Stimulated activated CD4-positive, alpha-beta T cell treated with anti-CD3 and anti-CD28 coated beads, Interleukin-2, amount 100 ng/mL, for 24 hours (primary cell): Measurements from ENCODE around the gene UXS1.
A peak's percentile ranks its signal among the peaks of the same experiment; 100 is the strongest.
"Not testable (repeated sequence)": the region's sequence is repeated elsewhere in the genome, so short reads cannot be mapped to it uniquely, and the experiment has no call there.

Experiments
- DNase-seq, 2 donors: peaks; one replicate each; pipeline ENCODE4 v3.0.0-alpha.2; 2020

Gene UXS1

DNA sequence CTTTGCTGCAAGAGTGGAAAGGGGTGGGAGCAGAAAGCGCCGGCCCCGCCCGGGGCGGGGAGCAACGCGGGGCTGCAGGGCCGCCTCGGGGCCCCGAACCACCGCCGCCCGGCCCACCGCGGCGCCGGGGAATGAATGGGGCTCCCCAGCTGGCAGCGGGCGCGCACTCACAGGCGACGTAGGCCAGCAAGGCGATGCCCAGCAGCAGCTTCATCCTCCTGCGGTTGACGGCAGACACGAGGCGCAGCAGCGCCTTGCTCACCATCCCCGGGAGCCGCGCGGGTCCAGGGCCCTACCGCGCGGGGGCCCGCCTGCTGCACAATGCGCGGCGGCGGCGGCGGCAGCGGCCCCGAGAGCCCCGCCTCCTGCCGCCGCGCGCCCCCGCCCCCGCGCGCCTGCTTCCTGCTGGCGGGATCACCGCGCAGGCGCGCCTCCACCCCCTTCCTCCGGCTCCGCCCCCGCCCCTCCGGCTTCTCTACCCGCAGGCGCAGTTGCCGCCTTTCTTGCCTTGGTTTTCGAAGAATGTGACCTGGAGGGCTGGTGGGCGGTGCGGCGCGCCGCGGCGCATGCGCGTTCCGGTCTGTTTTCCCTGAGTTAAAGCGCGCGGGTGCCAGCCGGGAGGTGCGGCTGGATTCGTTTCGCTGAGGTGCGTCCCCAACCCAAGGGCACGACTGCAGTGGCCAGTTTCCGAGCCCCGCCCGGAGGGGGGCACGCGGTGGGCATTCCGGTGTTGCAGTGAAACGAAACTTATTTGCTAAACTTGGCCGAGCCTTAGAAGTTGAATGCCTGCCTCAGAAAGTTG, at the start of gene UXS1:
UXS1 (minus strand) TSS at position 325 of the 802 bp plus-strand sequence; CDS start at position 265, 60 bp downstream.
- DNase-seq, result peak; percentile 98

DNA sequence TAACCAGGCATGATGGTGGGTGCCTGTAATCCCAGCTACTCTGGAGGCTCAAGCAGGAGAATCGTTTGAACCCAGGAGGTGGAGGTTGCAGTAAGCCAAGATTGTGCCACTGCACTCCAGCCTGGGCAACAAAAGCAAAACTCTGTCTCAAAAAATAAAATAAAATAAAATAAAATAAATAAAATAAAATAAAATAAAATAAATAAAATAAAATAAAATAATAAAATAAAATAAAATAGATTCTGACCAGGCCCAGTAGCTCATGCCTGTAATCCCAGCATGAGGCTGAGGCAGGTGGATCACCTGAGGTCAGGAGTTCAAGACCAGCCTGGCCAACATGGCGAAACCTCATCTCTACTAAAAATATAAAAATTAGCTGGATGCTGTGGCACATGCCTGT, 45.4 kb upstream of the UXS1 start:
- DNase-seq, result not testable (repeated sequence)

- not testable (repeated sequence) for DNase-seq
Measured at GRCh38 chr2:106235392-106235791, 41.3 kb upstream of the UXS1 start.

DNA sequence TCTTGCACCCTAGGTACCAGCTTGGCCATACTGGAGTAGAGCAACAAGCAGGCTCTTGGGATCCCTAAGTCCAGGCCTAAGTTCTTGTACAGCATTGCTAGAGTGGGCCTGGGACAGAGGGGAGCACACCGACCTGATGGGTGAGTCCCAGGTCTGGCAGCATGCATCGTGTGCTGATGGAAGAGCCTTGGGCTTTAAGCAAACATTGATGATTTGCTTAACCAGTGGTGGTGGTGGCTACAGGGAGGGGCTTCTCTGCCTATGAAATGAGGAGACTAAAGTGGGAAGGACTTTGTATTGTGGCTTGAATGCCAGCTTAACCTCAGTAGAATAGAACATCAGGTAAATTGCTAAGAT, 39.2 kb upstream of the UXS1 start:
- no peak for DNase-seq

- no peak for DNase-seq
Measured at GRCh38 chr2:106232638-106233349, 38.7 kb upstream of the UXS1 start.

DNA sequence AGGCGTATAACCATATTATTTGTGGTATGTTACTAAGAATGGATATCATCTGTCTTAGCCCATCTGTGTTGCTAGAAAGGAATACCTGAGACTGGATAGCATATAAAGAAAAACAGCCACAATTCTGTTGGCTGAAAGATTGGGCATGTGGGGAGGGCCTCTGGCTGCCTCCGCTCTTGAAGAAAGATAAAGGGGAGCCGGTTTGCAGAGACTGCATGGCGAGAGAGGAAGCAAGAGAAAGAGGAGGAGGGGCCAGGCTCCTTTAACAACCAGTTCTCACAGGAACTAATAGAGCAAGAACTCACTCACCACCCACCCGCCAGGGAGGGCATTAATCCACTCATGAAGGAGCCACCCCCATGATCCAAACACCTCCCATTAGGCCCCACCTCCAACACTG, 29.2 kb upstream of the UXS1 start:
- DNase-seq, result no peak

- not testable (repeated sequence) for DNase-seq
Measured at GRCh38 chr2:106222057-106222456, 28.0 kb upstream of the UXS1 start.

GRCh38 chr2:106219813-106220212, 25.7 kb upstream of the UXS1 start:
- DNase-seq, result no peak

- DNase-seq, result not testable (repeated sequence)
Measured at GRCh38 chr2:106219157-106219556, 25.1 kb upstream of the UXS1 start.

DNA sequence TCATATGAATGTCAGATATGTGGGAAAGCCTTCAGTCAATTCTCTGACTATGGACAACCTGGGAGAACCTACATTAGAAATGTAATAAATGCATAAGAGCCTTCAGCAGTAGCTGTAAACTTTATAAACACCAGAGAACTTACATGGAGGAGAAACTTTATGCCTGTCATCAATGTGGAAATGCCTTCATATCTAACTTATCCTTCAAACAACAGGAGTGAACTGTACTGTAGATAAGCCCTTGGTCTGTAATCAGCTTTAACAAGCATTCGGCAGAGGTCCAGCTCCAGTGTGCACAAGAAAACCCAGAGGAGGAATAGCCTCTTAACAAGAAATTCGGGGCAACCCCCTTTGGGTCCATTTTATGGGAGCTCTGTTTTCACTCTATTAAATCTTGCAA, 14.8 kb upstream of the UXS1 start:
- no peak for DNase-seq

- DNase-seq, result no peak
Measured at GRCh38 chr2:106208399-106208798, 14.3 kb upstream of the UXS1 start.

DNA sequence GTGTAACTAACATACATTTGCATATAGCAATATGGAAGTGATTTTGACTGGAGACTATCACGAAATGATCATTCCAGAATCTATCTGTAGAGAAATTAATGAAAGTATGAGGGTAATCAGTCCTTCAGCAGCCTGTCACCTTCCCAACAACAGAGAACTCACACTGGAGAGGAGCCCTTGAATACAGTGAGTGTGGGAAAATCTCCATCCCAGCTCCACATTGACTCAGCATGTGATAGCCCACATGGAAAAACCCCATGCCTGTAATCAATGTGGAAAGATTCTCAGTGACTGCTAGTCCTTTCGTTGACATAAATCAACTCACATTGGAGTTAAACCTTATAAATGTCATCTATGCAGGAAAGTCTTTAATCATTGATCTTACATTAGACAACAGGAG, 13.1 kb upstream of the UXS1 start:
- DNase-seq, result no peak

GRCh38 chr2:106205488-106205887, 11.4 kb upstream of the UXS1 start:
- DNase-seq, result no peak

DNA sequence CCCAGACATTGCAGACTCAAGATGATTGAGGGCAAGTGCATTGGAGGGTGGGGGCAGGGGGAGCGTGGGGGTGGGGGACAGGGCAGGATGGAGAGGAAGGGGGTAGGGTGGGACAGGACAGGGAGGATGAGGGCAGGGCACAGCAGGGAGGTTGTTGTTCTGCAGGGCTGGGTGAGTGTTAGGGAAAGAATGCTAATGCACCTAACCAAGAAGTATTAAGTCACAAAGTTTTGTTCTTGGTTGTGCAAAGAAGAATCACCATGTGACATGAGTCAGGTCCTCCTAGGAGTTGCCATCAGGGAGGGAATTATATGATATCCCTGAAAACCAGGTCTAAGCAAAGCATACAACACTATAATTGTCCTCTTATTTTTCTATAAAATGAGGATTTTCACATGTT, 10.4 kb upstream of the UXS1 start:
- DNase-seq, result not testable (repeated sequence)

GRCh38 chr2:106201661-106202060, 7.6 kb upstream of the UXS1 start:
- no peak for DNase-seq

DNA sequence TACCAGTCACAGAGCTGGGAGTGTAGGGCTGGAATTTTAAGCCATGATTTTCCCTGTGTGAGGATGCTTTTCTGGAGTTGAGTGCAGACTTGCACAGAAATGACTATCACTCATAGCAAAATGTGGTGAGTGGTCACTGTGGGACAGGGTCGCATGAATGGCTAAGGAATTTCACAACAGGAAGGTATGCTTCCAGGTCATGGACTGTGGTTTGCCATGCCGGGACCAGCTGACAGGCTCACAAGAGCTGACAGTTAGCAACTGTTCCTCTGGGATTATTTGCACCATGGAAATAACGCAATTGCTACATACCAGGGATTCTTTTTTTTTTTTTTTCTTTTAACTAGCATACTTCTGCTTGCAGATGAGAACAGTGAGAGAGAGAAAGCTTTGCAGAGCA, 3.8 kb upstream of the UXS1 start:
- no peak for DNase-seq

DNA sequence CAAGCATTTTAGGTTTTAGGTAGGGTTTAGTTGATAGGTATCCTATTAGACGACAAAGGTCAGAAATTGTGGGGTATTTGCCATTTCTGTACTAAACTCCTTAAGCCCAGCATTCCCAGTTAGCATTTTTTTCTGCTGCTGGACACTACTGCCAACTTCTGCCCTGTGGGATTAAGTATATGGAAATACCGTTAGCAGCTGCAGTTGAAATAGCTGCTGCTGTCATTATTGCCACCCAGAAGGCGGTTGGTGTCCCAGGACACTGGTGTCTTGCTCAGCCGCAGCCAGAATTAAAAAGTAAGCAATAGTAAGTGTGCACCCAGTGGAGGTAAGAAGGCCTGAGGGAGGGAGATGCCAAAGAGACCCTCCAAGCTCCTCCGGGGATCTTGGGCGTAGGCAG, 1.9 kb upstream of the UXS1 start:
- no peak for DNase-seq

- no peak for DNase-seq
Measured at GRCh38 chr2:106195456-106195855, 1.4 kb upstream of the UXS1 start.

DNA sequence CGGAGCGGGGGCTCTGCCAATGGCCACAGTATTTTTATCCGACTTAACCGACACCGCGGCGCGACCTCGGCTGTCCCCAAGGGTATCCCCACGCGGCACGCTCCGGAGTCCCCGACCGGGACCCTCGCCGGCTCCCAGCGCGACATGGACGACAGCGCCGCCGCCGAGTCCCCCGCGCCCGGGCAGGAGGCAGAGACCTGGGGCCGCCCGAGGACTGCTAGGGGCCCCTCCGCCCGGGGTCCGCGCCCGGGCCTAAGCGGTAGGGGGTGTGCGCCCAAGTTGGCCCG, 468 bp downstream of the UXS1 start:
- DNase-seq, result no peak

DNA sequence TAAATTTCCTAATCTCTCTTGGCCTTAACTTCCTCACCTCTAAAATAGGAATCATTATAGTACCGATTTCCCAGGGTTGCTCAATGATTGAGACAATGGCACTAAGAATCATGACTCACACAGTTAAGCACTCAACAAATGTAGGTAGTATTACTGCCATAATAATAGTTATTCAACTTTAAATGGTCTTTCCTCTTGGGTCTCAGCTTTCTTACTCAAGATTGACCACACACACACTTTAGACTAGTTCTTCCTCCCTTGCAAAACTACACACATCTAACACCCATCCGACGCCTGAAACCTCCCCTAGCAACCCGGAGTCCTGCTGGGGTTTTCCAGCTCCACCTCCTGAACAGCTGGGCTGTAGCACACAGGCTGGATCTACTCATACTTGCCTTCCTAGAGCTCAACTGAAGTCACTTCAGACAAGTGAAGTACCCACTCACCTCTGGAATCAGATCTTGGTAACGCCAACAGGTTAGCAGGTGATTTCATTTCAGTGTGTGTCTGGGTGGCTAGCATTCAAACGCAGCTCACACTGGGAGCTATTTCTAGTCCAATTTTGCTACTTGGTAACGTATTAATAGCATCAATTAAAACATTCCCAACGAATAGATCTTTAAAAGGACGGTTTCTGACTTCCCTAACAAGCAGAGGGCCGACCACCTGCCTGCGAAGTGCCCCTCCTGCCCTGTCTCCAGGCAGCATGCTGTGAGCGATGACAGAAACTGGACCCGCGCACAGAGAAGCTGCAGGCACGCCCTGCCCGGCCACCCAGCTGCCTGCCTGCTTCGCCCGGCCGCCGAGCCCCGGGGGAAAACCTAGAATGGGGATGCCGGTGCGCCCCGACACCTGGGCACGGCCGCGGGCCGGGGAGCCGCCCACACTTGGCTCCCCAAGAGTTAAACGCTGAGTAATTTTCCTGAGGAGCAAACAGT, 1.1 kb downstream of the UXS1 start:
- DNase-seq, result peak; percentile 62

DNA sequence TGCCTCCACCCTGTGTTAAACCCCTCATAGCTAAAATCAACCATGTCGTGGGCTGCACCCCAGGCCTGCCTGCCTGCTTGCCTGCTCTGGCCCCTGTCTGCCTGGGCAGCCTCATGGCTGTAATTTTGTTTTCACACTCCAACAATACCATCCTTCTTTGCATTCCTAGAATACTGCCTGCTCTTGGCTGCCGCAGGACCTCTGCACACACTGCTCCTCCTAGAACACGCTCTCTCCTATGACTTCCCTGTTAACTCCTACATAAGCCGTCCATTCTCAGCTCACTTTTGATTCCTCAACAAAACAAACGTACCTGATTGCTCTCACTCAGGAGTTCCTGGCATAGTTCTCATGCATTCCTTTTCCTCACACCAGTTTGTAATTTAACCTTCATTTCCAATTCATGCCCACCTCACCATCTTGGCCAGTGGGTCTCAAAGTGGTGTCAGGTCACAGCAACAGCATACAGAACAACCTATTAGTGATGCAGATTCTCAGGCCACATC, 2.5 kb downstream of the UXS1 start:
- DNase-seq, result no peak

DNA sequence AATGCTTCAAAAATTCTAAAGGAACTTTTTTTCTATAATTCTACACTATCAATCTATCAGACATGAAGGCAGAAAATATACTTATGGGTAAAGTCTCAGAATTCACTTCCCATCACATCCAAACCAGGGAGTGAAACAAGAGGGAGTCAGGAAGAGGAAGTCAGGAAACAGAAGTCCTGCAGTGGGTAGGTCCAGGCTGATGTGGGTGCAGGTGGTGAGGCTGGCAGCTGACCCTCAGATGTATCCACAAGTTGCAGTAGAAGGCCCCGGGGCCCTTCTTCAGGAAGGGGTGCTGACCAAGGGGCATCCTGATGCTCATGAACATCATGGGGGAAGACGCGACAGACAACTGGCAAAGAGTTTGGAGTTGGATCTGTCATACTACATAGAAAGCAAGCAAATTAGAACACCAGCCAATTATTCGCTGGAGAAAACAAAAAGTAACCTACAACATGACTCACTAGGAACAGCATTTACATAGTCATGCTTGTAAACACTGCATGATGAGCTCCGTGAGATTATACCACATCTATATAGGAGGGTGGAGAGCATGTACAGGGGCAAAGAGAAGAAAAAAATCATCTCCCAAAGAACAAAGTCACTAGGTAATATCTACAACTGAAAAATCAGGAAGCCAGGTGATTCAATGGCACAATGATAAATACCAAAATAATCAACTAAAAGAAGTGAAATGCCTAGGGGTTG, 4.2 kb downstream of the UXS1 start:
- DNase-seq, result no peak

DNA sequence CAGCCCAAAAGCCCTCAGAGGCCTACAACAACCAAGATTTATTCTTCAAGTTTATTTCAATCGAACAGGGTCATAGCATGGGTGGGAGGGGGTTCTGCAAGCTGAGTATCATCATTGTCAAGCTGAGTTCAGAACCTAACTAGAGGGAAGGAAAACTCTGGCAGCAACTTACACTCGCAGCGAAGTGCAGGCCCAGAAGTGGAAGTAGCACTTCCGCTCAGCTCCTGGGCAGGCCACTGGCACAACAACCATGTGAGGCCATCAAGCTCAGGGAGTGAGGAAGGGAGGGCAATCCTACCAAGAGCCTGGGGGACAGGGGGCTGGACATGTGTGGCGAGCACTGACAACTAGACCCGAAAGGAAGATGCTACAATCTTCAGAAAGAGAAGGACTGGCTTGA, 4.8 kb downstream of the UXS1 start:
- DNase-seq, result no peak
